HG03571 (cell line): ENCODE measurements around the gene TNFRSF18.
"Not testable (repeated sequence)": the region's sequence is repeated elsewhere in the genome, so short reads cannot be mapped to it uniquely, and the experiment has no call there.

Experiments
- ATAC-seq: cut with Tn5 transposase; IDR thresholded peaks from one replicate; pipeline ENCODE4 v1.9.1; 2021; ENCODE audit not compliant: unreplicated experiment

TNFRSF18 gene

GRCh38 chr1:1179983-1180861, 26.2 kb downstream of the TNFRSF18 start:
- ATAC-seq = no peak

GRCh38 chr1:1179346-1179982, 26.9 kb downstream of the TNFRSF18 start:
- no peak for ATAC-seq

DNA sequence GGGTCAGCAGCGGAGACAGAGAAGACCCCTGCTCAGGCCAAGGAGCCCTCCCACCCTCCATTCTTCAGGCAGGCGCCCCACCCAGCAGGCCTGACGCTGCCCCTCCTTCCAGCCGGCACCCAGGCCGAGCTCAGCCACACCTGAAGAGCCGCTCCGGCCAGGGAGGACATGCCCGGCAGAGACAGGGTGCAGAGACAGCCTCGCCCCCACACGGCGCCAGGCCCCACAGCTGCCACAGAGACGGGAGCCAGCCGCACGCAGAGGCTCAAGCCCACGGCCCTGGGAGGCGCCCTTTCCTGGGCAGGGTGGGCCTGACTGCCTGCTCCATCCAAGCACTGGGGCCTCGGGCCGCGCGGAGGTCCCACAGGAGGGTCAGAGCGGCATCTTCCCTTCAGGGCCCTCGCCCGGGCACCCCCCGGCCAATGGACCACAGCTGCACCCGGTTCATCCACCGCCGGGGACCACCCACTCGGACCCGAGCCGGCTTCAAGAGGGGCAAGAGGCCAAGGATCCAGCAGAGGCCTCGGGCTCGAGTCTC, 27.5 kb downstream of the TNFRSF18 start:
- no peak for ATAC-seq

DNA sequence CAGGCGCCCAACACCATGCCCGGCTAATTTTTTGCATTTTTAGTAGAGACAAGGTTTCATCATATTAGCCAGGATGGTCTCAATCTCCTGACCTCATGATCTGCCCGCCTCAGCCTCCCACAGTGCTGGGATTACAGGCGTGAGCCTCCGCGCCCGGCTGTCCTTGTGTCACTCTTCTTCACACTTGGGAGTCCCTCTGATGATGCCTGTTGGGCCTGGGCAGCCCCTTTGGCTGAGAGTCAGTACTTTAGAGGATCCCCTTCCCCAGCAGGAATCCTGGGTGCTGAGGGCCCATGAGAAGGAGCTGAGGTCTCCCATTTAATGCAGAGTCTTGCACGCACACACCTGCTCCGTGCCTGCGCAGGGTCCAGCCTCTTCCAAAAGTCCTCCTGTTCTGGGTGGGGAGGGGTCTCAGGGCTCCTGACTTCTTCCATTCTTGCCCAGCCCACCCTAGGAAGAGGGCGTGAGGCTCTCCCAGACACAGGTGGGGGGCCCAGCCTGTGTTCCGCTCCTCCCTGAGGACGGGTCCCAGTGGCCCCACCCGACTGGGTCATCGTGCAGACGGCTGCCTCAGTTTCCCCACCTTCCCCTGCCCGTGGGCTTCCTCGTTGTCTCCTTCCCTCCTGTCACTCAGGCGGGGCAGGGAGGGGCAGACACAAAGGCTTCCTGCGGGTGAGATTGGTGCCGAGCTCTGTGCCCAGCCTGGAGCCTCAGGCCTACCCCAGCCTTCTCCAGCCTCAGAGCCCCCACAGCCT, 28.8 kb downstream of the TNFRSF18 start:
- no peak for ATAC-seq

DNA sequence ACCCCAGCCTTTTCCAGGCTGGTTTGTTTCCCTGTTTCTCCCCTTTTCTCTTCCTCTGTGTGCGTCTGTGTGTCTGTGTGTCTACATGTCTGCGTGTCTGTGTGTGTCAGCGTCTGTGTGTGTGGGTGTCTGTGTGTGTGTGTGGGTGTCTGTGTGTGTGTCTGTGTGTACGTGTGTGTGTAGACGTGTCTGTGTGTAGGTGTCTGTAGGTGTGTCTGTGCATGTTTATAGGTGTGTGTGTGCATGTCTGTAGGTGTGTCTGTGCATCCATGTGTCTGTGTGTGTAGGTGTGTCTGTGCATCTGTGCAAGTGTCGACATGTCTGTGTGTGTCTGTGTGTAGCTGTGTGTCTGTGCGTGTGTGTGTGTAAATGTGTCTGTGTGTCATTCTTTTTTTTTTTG, 29.5 kb downstream of the TNFRSF18 start:
- ATAC-seq = no peak

DNA sequence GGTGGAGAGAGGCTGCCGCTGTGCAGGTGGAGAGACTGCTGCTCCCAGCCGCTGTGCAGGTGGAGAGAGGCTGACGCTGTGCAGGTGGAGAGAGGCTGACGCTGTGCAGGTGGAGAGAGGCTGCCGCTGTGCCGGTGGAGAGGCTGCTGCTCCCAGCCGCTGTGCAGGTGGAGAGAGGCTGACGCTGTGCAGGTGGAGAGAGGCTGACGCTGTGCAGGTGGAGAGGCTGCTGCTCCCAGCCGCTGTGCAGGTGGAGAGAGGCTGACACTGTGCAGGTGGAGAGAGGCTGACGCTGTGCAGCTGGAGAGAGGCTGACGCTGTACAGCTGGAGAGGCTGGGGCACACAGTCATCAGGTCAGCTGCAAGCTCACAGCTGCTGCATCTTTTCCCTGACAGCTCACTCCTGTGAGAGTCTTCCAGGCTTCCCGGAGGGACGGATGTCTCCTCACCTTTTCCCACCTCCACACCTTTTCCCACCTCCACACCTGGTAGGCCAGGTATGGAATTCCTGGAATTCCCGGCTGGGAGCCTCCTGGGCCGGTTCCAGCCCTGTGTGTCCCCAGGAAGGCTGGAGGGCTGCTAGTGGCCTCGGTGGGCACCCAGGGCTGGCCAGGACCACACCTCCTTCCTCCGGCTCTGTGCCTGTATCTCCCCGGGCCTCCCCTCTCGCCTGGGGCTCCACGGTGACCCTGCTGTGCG, 30.2 kb downstream of the TNFRSF18 start:
- not testable (repeated sequence) for ATAC-seq

GRCh38 chr1:1175221-1176062, 30.9 kb downstream of the TNFRSF18 start:
- no peak for ATAC-seq

GRCh38 chr1:1173793-1174415, 32.5 kb downstream of the TNFRSF18 start, which contains the start of gene TTLL10:
Gene TTLL10 (plus strand): TSS chr1:1173880. CDS start chr1:1179216, 5,336 bp downstream.
- ATAC-seq = no peak

- ATAC-seq = no peak
These were observed 33.2 kb downstream of the TNFRSF18 start for GRCh38 chr1:1173061-1173792.

DNA sequence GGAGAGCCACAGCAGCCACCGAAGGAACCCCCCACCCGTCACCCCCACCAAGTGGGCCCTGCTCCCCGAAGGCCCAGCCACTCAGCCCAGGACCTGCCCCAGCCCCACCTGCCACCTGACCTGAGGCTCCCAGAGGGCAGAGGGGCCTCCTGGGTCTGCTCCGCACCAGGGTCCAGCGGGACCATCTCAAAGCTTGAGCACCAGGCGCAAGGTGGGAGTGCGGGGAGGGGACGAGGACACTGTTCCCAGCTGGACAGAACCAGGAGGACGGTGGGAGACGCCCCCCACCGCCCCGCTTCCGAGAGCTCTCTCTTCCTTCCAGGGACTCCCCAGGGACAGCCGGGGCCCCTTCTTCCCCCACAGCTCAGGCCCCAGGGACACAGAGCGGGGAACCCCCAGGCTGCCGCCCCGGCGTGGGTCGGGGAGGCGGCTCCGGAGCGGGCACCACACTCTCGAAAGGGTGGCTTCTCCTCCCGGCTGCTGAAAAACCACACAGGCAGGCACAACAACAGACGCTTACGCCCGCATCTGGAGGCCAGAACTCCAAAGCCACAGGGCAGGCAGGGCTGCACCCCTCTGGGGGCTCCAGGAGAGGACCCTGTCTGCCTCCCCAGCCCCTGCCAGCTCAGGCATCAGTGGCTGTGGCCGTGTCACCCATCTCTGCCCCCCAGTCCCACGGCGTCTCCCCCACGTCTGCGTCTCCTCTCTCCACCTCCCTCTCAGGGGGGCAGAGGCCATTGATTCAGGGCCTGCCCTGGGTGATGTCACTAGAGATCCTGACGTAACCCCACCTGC, 34.6 kb downstream of the TNFRSF18 start:
- no peak for ATAC-seq

GRCh38 chr1:1171161-1171545, 35.2 kb downstream of the TNFRSF18 start:
- ATAC-seq = no peak

DNA sequence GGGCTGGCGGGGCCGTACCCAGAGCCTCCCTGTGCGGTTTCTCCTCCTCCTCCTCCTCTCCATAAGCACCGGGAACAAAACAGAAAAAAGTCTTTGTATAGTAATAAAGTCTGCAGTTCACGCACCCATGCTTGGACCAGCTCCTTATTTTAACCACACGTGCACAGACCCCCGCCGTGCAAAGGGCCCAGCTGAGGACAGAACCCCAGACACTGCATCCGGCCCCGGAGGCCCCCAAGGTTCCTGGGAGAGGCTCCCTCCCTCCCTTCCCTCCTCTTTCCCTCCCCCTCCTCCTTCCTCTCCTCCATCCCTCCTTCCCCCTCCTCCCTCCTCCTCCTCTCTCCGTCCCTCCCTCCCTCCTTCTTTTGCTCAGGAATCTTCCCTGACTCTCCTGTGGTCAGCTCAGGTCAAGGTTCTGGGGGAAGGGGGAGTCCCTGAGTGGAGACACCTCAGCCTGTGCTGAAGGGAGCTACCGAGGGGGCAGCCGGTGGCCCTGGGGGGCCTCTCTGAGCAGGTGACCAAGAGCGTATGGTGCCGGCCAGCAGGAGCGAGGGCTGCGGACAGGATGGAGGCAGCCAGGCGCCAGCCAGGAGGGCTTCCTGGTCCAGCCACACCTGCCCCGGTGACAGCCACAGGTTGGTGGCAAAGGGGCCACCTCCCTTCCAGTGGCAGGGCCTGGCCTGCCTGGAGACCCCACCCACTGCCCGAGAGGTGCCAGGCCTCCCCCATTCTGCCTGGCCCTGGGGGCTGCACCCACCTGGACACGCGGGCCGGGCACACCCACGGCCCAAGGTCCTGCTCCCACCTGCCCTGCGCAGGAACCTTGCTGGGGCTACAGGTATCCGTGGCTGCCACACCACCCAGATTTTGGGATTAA, 35.9 kb downstream of the TNFRSF18 start:
- no peak for ATAC-seq

DNA sequence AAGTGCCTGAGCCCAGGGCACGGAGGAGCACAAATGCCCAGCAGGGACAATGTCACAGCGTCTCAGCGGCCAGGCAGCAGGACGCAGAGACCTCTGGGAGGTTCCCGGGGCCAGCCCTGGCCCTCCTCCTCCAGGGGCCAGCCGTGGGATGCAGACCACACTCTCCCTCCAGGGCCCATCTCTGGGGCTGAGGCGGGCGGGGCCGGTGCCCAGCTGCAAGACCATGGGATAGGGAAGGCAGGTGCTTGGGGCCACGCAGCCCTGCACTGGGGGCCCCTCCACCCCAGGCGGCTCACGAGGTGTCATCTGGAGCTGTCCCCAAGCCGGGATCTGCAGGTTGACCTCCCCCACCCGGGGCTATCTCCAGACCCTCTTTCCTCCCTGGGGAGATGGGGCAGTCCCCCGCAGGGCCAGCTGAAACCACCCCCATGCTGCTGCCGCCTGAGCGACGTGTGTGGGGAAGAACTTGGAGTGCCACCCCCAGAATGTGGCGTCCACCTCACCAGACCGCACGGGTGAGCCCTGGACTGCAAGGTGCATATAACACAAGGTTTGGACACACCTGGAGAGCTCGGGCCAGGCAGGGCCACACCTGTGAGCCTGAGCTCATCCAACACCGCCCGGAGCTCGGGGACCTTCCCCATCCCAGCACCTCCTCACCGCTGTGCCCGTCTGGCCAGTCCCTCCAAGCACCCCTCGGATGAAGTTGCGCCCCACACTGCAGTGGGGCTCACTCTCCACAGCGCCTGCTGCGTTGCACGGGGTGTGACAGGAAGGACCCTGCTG, 36.8 kb downstream of the TNFRSF18 start:
- no peak for ATAC-seq

- no peak for ATAC-seq
These were observed 37.7 kb downstream of the TNFRSF18 start for GRCh38 chr1:1168451-1169411.

GRCh38 chr1:1167841-1168450, 38.4 kb downstream of the TNFRSF18 start:
- no peak for ATAC-seq
